CD4-positive, CD25-positive, alpha-beta regulatory T cell (primary cell): ENCODE results near the gene C16orf95. TPM values are rescaled to one million over a fixed set of nuclear protein-coding genes. Genes with fewer than 3 reads are reported as not detected.
"Not testable (repeated sequence)": the region's sequence is repeated elsewhere in the genome, so short reads cannot be mapped to it uniquely, and the experiment has no call there.

Experiments used
- ATAC-seq, 2 donors: fragments of 150-1000 bp; cut with Tn5 transposase; one replicate each; pipeline ENCODE4 v1.10.0; 2021; ENCODE audit warnings: low read depth in 2 of 2, moderate number of reproducible peaks in 2 of 2, moderate library complexity in 1 of 2
- DNase-seq, 3 donors: peaks; one replicate each; pipeline versions ENCODE4 v3.0.0 to v3.0.0-alpha.2; 2012 to 2022; ENCODE audit warnings: mixed read lengths in 1 of 3
- H3K27ac ChIP-seq: one replicate; pipeline ENCODE4 v1.7.0; 2013; ENCODE audit warnings: mild to moderate bottlenecking, low read length; ENCODE audit not compliant: insufficient read depth, poor library complexity, severe bottlenecking
- H3K27me3 ChIP-seq: one replicate; pipeline ENCODE4 v1.7.0; 2013; ENCODE audit warnings: low read length; ENCODE audit not compliant: control insufficient read depth, insufficient read depth
- H3K36me3 ChIP-seq: one replicate; pipeline ENCODE4 v1.7.0; 2013; ENCODE audit warnings: mild to moderate bottlenecking, low read length, moderate library complexity; ENCODE audit not compliant: control insufficient read depth, insufficient read depth
- H3K4me1 ChIP-seq: 2 replicates; pipeline ENCODE4 v1.7.0; 2013; ENCODE audit warnings: mild to moderate bottlenecking, low read length; ENCODE audit not compliant: insufficient read depth, control insufficient read depth, poor library complexity, severe bottlenecking
- H3K4me3 ChIP-seq: one replicate; pipeline ENCODE4 v1.7.0; 2013; ENCODE audit warnings: low read depth, mild to moderate bottlenecking, low read length, moderate library complexity
- H3K9me3 ChIP-seq, 2 experiments: 1 replicate in 1 of 2; 2 replicates in 1 of 2; pipeline ENCODE4 v1.7.0; 2013; ENCODE audit warnings: low read length in 2 of 2, mild to moderate bottlenecking in 1 of 2, moderate library complexity in 1 of 2; ENCODE audit not compliant: control insufficient read depth in 2 of 2
- H3K27ac Mint-ChIP-seq, 3 donors: one replicate each; pipeline ENCODE4 v1.8.0; 2020 to 2022; ENCODE audit warnings: mild to moderate bottlenecking in 3 of 3, mixed read lengths in 3 of 3, moderate library complexity in 2 of 3
- H3K27me3 Mint-ChIP-seq: one replicate; pipeline ENCODE4 v1.8.0; 2022; ENCODE audit warnings: mild to moderate bottlenecking, mixed read lengths
- H3K36me3 Mint-ChIP-seq: one replicate; pipeline ENCODE4 v1.8.0; 2020; ENCODE audit warnings: mixed read lengths
- H3K4me1 Mint-ChIP-seq, 4 donors: one replicate each; pipeline ENCODE4 v1.8.0; 2020 to 2022; ENCODE audit warnings: mixed read lengths in 4 of 4, mild to moderate bottlenecking in 1 of 4
- H3K4me3 Mint-ChIP-seq, 4 donors: one replicate each; pipeline ENCODE4 v1.8.0; 2020 to 2022; ENCODE audit warnings: mild to moderate bottlenecking in 4 of 4, mixed read lengths in 4 of 4, moderate library complexity in 3 of 4
- H3K9me3 Mint-ChIP-seq, 7 donors: one replicate each; pipeline ENCODE4 v1.8.0; 2020 to 2022; ENCODE audit warnings: mixed read lengths in 7 of 7, mild to moderate bottlenecking in 3 of 7, moderate library complexity in 2 of 7
- polyA plus RNA-seq, 4 donors: library from polyadenylated mRNA; unstranded; fragments of 300-500 nt; fragmentation: Illumina TruSeq; gene quantifications; one replicate each; pipeline ENCODE4 v1.2.3, GENCODE V29; 2021
- total RNA-seq: library from RNA; stranded (reverse); gene quantifications from one replicate; pipeline ENCODE4 v1.2.3, GENCODE V29; 2022

The C16orf95 gene
- 2.1 TPM for total RNA-seq
- 1 to 10 TPM; 2.7 to 8.8 (median 3.5) TPM for polyA plus RNA-seq

GRCh38 chr16:87316923-87317749 is at the start of gene C16orf95:
C16orf95 (minus strand) TSS chr16:87317392; CDS start chr16:87317242, 150 bp downstream.
- Mint-ChIP-seq H3K4me1 (peaks cover 7 to 23% (median 16%) of the 10 kb centered on the region in 4 donors), H3K27ac (peak within 1 kb of the TSS; percentile 87 to 98 (median 91)), H3K4me3 (peak within 1 kb of the TSS; percentile 89 to 97 (median 94)), H3K9me3 (no peaks in the 10 kb centered on the region), H3K36me3 (no peaks in the 10 kb centered on the region), H3K27me3 (no peaks in the 10 kb centered on the region)
- Histone ChIP-seq H3K9me3 (no peaks in the 10 kb centered on the region), H3K27me3 (no peaks in the 10 kb centered on the region), H3K27ac (peak within 1 kb of the TSS; percentile 82), H3K4me3 (peak within 1 kb of the TSS; percentile 87), H3K36me3 (no peaks in the 10 kb centered on the region), H3K4me1 (peaks cover 18% of the 10 kb centered on the region)
- ATAC-seq (peak; percentile 94), DNase-seq (peak; percentile 95 to 97 (median 96))

GRCh38 chr16:87366930-87367329 is 49.7 kb upstream of the C16orf95 start:
- Mint-ChIP-seq H3K9me3 (no peaks in the 10 kb centered on the region), H3K4me3 (no peak overlapping the region), H3K4me1 (peaks cover 18 to 67% (median 32%) of the 10 kb centered on the region in 4 donors), H3K36me3 (peaks cover 17% of the 10 kb centered on the region), H3K27me3 (no peaks in the 10 kb centered on the region), H3K27ac (peak overlapping the region in 1 of 3 donors; percentile 69)
- no peaks in the 10 kb centered on the region for H3K9me3 ChIP-seq
- no peaks in the 10 kb centered on the region for H3K27me3 ChIP-seq
- DNase-seq (no peak), ATAC-seq (no peak)
- H3K27ac ChIP-seq = no peak overlapping the region
- H3K4me3 ChIP-seq = no peak overlapping the region
- H3K36me3 ChIP-seq = peaks cover 23% of the 10 kb centered on the region
- peaks cover 12% of the 10 kb centered on the region for H3K4me1 ChIP-seq

- Mint-ChIP-seq H3K27ac (peak overlapping the region in 1 of 3 donors; percentile 72), H3K27me3 (no peaks in the 10 kb centered on the region), H3K36me3 (peaks cover 17% of the 10 kb centered on the region), H3K4me3 (no peak overlapping the region), H3K9me3 (no peaks in the 10 kb centered on the region), H3K4me1 (peaks cover 18 to 64% (median 30%) of the 10 kb centered on the region in 4 donors)
- no peak overlapping the region for H3K27ac ChIP-seq
- peaks cover 29% of the 10 kb centered on the region for H3K36me3 ChIP-seq
- peaks cover 12% of the 10 kb centered on the region for H3K4me1 ChIP-seq
- H3K4me3 ChIP-seq = no peak overlapping the region
- H3K27me3 ChIP-seq = no peaks in the 10 kb centered on the region
- DNase-seq = no peak
- no peaks in the 10 kb centered on the region for H3K9me3 ChIP-seq
- no peak for ATAC-seq
Observed at GRCh38 chr16:87366288-87366687, 49.1 kb upstream of the C16orf95 start.

DNA sequence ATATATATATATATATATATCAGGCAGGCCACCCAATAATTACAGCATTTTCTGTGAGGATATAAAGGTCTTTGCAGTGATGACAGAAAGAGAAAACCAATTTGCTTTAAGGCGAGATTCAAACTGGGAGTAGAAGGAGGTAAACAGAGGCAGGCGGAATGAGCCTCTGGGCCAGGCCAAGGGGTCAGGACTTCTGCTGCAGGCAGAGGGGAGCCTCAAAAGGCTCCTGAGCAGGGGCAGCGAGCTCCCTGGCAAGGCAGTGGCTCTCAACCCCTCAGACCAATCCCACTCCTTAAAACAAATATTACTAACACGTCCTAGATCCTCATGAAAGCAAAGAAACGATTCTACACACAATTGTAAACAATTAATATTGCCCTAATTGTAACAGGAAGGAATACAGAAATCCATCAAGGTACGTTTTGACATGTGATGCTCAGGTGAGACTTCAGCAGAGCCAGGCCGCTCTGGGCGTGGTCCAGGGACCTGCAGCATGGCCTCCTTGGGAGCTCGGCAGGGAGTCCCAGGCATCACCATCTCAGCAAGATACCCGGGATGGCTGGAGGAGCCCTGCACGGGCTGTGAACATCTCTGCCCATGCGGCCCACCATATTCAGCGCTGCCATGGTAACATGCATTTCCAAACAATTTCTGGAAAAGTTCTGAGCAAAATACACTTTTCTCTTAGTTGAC is 48.0 kb upstream of the C16orf95 start:
- H3K27me3 ChIP-seq = no peaks in the 10 kb centered on the region
- Mint-ChIP-seq H3K27ac (peak overlapping the region in 2 of 3 donors; percentile 20 to 41), H3K27me3 (no peaks in the 10 kb centered on the region), H3K9me3 (no peaks in the 10 kb centered on the region), H3K36me3 (peaks cover 20% of the 10 kb centered on the region), H3K4me3 (peak overlapping the region in 1 of 4 donors; percentile 82), H3K4me1 (peaks cover 18 to 69% (median 34%) of the 10 kb centered on the region in 4 donors)
- peaks cover 12% of the 10 kb centered on the region for H3K4me1 ChIP-seq
- no peaks in the 10 kb centered on the region for H3K9me3 ChIP-seq
- DNase-seq = no peak
- H3K4me3 ChIP-seq = no peak overlapping the region
- ATAC-seq = no peak
- H3K27ac ChIP-seq = no peak overlapping the region
- H3K36me3 ChIP-seq = peaks cover 32% of the 10 kb centered on the region

DNA sequence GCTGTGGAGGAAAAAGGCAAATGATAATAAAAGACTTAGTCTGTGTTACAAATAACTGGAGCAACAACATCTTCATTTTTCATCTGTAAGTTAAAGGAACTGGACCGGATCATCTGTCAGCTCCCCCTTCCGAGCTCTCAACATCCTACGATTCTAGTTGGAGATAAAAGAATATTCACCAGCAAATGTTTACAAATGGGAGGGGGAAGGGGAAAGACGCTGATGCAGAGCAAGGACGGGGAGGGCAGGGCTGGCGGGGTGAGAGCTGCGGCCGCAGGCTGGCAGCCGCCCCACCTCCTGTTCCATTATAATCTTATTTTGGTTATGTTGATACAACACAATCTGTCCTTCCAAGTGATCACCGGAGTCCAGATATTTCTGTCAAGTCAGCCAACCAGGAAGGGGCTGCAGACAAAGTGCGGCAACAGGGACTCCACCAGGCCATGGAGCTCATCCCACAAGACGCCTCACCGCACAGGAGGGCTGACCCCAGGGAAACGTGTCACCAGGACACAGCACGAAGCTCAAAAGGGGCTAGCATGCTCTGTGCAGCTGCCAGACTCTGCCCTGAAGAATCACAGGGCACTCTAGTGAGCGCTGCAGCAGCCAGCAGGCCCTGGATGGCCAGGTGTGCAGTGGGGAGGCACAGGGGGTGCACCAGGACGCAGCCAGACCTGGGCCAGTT is 46.7 kb upstream of the C16orf95 start:
- H3K36me3 ChIP-seq = peaks cover 44% of the 10 kb centered on the region
- no peak for DNase-seq
- H3K4me3 ChIP-seq = no peak overlapping the region
- Mint-ChIP-seq H3K4me3 (peak overlapping the region in 2 of 4 donors; percentile 43 to 50), H3K9me3 (no peaks in the 10 kb centered on the region), H3K27ac (peak overlapping the region in 2 of 3 donors; percentile 59 to 92), H3K36me3 (peaks cover 23% of the 10 kb centered on the region), H3K4me1 (peaks cover 13 to 61% (median 34%) of the 10 kb centered on the region in 4 donors), H3K27me3 (no peaks in the 10 kb centered on the region)
- H3K4me1 ChIP-seq = peaks cover 10% of the 10 kb centered on the region
- no peaks in the 10 kb centered on the region for H3K27me3 ChIP-seq
- H3K9me3 ChIP-seq = no peaks in the 10 kb centered on the region
- no peak for ATAC-seq
- peak overlapping the region; percentile 5 for H3K27ac ChIP-seq

- Mint-ChIP-seq H3K27ac (peak overlapping the region in 2 of 3 donors; percentile 59 to 92), H3K36me3 (peaks cover 25% of the 10 kb centered on the region), H3K4me1 (peaks cover 8 to 52% (median 29%) of the 10 kb centered on the region in 4 donors)
- H3K9me3 Mint-ChIP-seq, ATAC-seq, H3K4me3 ChIP-seq, H3K9me3 ChIP-seq, DNase-seq, H3K4me1 ChIP-seq, H3K27me3 ChIP-seq, H3K27ac ChIP-seq, H3K4me3 Mint-ChIP-seq, H3K27me3 Mint-ChIP-seq: not testable (repeated sequence)
- H3K36me3 ChIP-seq = peaks cover 53% of the 10 kb centered on the region
Observed at GRCh38 chr16:87362828-87363559, 45.8 kb upstream of the C16orf95 start.
